A375 (cell line): ENCODE results near the gene IDH3G. TPM values are rescaled to one million over a fixed set of nuclear protein-coding genes. Genes with fewer than 3 reads are reported as not detected.

Experiments
- total RNA-seq: library from RNA; depleted of rRNA; stranded (reverse); fragments of >200 nt; shearing (Covaris generic); gene quantifications from 2 replicates; pipeline ENCODE4 v1.2.3, GENCODE V29; 2014; rRNA removed

The IDH3G gene
- 64.2 and 90.6 TPM in 2 replicates for total RNA-seq

GRCh38 chrX:153794018-153794896, at the start of gene IDH3G, which contains the start of gene SSR4:
Gene IDH3G (minus strand): TSS chrX:153794375. CDS start chrX:153794326, 49 bp downstream.
Gene SSR4 (plus strand): TSS chrX:153794668. CDS start chrX:153794688, 20 bp downstream.

DNA sequence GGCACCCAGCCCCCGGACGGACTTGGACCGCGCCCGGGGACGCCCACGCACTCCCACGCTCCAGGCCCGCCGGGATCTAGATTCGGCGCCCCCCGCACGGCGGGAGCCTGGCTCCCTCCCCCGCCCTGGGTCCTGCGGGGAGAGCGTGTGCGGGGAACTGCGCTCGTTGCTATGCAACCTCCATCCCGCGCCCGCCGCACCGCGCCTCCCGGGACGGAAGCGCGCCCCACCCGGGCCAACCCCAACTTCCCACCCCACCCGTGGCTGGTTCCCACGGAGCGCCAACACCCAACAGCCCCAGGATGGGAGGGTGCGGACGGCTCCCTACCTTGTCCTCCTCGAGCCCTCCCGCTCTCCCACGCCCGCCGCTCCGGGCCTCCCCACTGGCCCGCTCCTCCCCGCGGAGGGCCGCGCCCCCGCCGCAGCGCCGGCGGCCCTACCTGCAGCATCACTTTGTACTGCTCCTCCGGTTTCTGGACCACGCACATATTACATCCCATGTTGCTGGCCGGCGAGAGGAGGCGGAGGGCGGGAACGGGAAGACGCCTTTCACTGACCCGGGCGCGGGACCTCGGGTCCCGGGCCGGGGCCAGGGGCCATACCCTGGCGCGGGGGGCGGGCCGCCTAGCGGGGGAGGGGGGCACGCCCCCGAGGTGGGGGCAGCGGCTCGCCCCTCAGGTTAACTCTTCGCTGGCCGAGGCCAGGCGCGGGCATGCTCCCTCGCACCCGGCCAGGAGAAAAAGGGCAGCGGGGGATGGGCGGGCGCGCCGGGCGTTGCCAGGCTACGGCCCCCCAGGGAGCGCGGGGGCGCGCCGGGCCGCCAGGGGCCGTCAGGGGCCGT, 35.8 kb upstream of the IDH3G start, which contains the start of gene PDZD4:
Gene PDZD4, minus strand, starts transcription at position 746 of the 841 bp plus-strand sequence. Its CDS starts 246 bp downstream, at position 500.

GRCh38 chrX:153780678-153781427, 13.3 kb downstream of the IDH3G start, which contains the start of gene SRPK3:
Gene SRPK3 (plus strand): TSS chrX:153781041. CDS start chrX:153781087, 46 bp downstream.

DNA sequence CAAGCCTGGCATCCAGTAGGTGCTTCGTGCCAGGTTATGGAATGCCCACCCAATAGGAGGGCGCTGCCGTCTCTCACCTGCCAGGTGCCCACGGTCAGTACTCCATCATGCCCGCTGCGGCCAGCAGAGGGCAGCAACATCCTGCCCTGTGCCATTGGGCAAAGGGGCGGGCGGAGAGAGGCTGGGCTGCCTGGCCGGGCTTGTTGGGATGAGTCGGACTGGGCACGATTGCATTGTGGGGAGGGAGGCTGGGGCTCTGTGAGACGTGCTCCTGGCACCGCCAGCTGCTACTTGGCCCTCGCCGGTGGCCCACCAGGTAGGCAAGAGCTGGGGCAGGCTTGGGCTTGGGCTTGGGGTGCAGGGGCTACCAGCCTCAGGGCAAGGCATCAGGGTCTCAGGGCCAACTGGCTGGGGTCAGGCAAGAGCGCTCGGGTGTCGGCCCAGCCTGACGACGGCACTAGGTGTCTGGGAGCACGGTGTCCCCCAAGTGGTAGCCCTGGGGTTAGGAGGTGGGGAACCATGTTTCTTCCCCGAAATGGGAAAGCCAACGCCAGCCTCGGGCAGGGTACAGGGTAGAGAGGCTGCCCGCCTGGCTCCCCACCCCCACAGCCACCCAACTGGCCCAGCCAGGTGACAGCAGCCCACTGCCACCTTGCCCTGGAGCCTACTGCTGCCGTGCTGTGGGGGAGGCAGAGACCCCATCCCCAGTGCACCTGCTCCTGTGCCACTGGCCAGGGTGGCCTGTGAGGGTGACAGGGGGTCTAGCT, 30.0 kb downstream of the IDH3G start, which contains the start of gene PLXNB3:
Gene PLXNB3, plus strand, starts transcription at position 261 of the 767 bp plus-strand sequence. CDS start 1,287 bp downstream, outside the sequence.

Other genes starting within 250 kb of the IDH3G start
- gene CCNQ, start 195.2 kb downstream of the IDH3G start, total RNA-seq = 48.6 and 55.8 TPM in 2 replicates
- 6.0 and 7.6 TPM in 2 replicates for gene DUSP9, start 147.2 kb downstream of the IDH3G start, total RNA-seq
- gene PNCK, start 120.6 kb downstream of the IDH3G start, total RNA-seq = 0.61 and 2.5 TPM in 2 replicates
- gene SLC6A8, start 106.4 kb downstream of the IDH3G start, total RNA-seq = 31.5 and 51.9 TPM in 2 replicates
- 215 and 221 TPM in 2 replicates for gene BCAP31, start 70.0 kb downstream of the IDH3G start, total RNA-seq
- 17.0 and 17.8 TPM in 2 replicates for gene ABCD1, start 69.5 kb downstream of the IDH3G start, total RNA-seq
- gene PLXNB3, start 30.1 kb downstream of the IDH3G start, total RNA-seq = 33.5 and 40.3 TPM in 2 replicates
- 1.8 and 2.0 TPM in 2 replicates for gene SRPK3, start 13.3 kb downstream of the IDH3G start, total RNA-seq
- gene SSR4, start 293 bp upstream of the IDH3G start, total RNA-seq = 153 and 178 TPM in 2 replicates
- gene PDZD4, start 36.2 kb upstream of the IDH3G start, total RNA-seq = 2.8 and 5.4 TPM in 2 replicates
- 41.7 and 45.7 TPM in 2 replicates for gene L1CAM, start 91.8 kb upstream of the IDH3G start, total RNA-seq
- gene AVPR2, start 110.3 kb upstream of the IDH3G start, total RNA-seq = 0.27 TPM in 1 of 2 replicates, not detected in the other
- gene ARHGAP4, start 131.9 kb upstream of the IDH3G start, total RNA-seq = 65.6 and 85.4 TPM in 2 replicates
- 140 and 164 TPM in 2 replicates for gene NAA10, start 140.7 kb upstream of the IDH3G start, total RNA-seq
- 0.23 and 1.1 TPM in 2 replicates for gene RENBP, start 150.3 kb upstream of the IDH3G start, total RNA-seq
- gene HCFC1, start 177.4 kb upstream of the IDH3G start, total RNA-seq = 73.1 and 81.3 TPM in 2 replicates
- 2.9 TPM in 2 replicates for gene TMEM187, start 178.4 kb upstream of the IDH3G start, total RNA-seq
- gene IRAK1, start 225.5 kb upstream of the IDH3G start, total RNA-seq = 210 and 235 TPM in 2 replicates